HG03108 (cell line): ENCODE data around the gene VSX1.

Experiments used
- ATAC-seq: cut with Tn5 transposase; IDR thresholded peaks from one replicate; pipeline ENCODE4 v1.9.1; 2021; ENCODE audit warnings: moderate library complexity; ENCODE audit not compliant: unreplicated experiment

Gene VSX1

GRCh38 chr20:25066386-25066785 lies 15.6 kb downstream of the VSX1 start:
- no peak for ATAC-seq

- ATAC-seq, result no peak
Measured at GRCh38 chr20:25065625-25066338, 16.2 kb downstream of the VSX1 start.

- no peak for ATAC-seq
Measured at GRCh38 chr20:25065072-25065624, 16.8 kb downstream of the VSX1 start.

GRCh38 chr20:25064561-25065071 lies 17.3 kb downstream of the VSX1 start:
- no peak for ATAC-seq

GRCh38 chr20:25063981-25064380 lies 18.0 kb downstream of the VSX1 start:
- ATAC-seq, result no peak

GRCh38 chr20:25063546-25063945 lies 18.4 kb downstream of the VSX1 start:
- ATAC-seq, result no peak

GRCh38 chr20:25062841-25063240 lies 19.1 kb downstream of the VSX1 start:
- no peak for ATAC-seq

GRCh38 chr20:25061821-25062530 lies 20.0 kb downstream of the VSX1 start:
- no peak for ATAC-seq

GRCh38 chr20:25061103-25061799 lies 20.7 kb downstream of the VSX1 start:
- ATAC-seq, result no peak

- no peak for ATAC-seq
Measured at GRCh38 chr20:25059866-25060465, 22.0 kb downstream of the VSX1 start.

- no peak for ATAC-seq
Measured at GRCh38 chr20:25058847-25059810, 22.8 kb downstream of the VSX1 start.

GRCh38 chr20:25058051-25058846 lies 23.7 kb downstream of the VSX1 start, which contains the start of gene ACSS1:
Gene ACSS1, minus strand, starts transcription at chr20:25058139. Its CDS starts 37 bp downstream, at chr20:25058102.
- ATAC-seq, result peak; percentile 54

- peak; percentile 20 for ATAC-seq
Measured at GRCh38 chr20:25057234-25058050, 24.5 kb downstream of the VSX1 start.

- peak; percentile 30 for ATAC-seq
Measured at GRCh38 chr20:25056690-25057233, 25.2 kb downstream of the VSX1 start.

- ATAC-seq, result no peak
Measured at GRCh38 chr20:25055711-25056495, 26.0 kb downstream of the VSX1 start.

GRCh38 chr20:25054995-25055629 lies 26.8 kb downstream of the VSX1 start:
- ATAC-seq, result no peak
